GM18520 (cell line): ENCODE data around the gene KCNK5.

Source experiments
- ATAC-seq: cut with Tn5 transposase; IDR thresholded peaks from one replicate; pipeline ENCODE4 v1.9.1; 2021; ENCODE audit not compliant: unreplicated experiment

Gene KCNK5

GRCh38 chr6:39243809-39244208 is 14.5 kb upstream of the KCNK5 start:
- no peak for ATAC-seq

- ATAC-seq, result no peak
These were observed 11.0 kb upstream of the KCNK5 start for GRCh38 chr6:39240155-39240757.

DNA sequence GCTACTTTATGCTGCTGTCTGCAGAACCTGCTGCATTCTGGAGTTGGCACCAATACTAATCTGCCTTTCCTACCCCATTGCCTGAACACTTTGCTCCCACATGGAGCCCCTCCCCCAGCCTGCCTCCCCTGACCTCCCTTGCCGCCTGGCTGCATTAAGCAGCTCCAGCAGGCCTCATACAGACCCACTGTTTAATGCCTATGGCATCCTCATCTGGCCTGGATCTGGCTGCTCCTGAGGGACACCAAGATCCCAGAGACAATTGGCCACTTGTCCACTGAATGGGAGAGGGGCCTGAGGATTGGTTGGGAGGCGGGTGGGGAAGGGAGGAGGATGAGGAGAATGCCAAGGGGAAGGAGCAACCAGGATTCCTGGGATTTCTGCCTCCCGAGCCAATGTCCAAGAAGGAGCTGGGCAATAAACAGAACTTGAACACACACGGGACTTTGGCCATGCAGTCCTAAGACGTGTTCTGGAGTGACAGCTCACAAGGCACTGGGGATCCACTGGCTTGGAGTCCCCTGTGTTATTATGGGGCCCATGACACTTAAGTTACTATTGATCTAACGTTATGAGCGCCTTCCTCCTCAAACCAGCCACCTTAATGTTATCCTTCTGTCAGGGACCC is 10.4 kb upstream of the KCNK5 start:
- no peak for ATAC-seq

DNA sequence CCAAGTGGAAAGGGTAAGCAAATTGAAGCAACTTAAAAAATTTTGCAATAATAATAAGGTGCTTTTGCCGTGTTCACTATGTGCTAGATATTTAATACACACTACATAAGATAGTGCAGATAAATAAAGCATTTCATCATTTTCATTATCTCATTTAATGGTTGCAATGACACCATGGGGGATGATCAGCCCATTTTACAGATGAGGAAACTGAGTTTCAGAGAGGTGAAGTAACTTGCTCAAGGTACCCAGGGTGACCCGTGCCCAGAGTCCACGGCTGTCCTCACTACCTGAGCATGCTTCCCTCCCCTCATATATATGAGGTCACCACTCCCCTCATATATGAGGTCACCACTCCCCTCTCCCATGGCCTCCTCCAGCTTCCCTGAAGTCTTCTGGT is 7.5 kb upstream of the KCNK5 start:
- ATAC-seq, result no peak

GRCh38 chr6:39233333-39233732 is 4.1 kb upstream of the KCNK5 start:
- no peak for ATAC-seq

- ATAC-seq, result no peak
These were observed 2.4 kb upstream of the KCNK5 start for GRCh38 chr6:39231521-39232243.

GRCh38 chr6:39230654-39231035 is 1.4 kb upstream of the KCNK5 start:
- no peak for ATAC-seq

GRCh38 chr6:39228111-39228971 is 934 bp downstream of the KCNK5 start:
- no peak for ATAC-seq

GRCh38 chr6:39227476-39227875 is 1.8 kb downstream of the KCNK5 start:
- ATAC-seq, result no peak

GRCh38 chr6:39226639-39227329 is 2.5 kb downstream of the KCNK5 start:
- ATAC-seq, result no peak

- no peak for ATAC-seq
These were observed 3.3 kb downstream of the KCNK5 start for GRCh38 chr6:39225946-39226437.

- ATAC-seq, result no peak
These were observed 3.7 kb downstream of the KCNK5 start for GRCh38 chr6:39225543-39225942.

GRCh38 chr6:39224523-39225182 is 4.6 kb downstream of the KCNK5 start:
- ATAC-seq, result no peak

DNA sequence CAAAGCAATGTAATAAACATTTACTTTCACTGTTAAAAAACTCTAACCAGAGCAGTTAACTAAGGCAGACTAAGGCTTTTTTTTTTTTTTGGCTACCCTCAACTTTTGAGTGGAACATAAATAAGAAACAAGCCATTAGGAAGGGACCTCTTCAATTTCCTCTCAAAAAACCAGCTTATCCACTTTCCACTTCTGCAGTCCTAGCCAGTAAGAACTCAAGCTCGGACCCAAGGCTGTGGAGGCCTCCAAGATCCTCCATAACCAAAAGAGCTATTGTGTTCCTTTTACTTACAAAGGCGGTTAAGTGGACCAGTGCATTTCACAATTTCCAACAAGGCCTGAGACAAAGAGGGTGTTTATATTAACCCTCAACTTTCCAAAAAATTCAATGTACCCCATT is 5.3 kb downstream of the KCNK5 start:
- no peak for ATAC-seq

DNA sequence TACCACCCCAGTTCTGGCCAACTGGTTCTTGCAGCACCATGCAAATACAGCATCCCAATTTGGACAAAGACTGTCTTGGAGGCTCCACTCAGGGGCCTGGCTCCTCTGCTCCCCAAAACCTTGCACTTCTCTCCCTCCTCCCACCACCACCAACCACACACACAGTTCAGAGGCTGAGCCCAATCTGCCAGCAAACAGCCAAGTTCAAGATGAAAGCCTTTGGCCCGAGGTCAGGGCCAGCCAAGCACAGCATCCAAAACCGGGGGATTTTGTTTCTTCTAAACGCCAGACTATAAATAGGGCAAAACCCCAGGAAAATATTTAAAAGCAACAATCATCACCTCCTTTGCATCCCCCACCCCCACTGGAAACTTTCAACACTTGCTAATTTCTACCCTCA is 5.7 kb downstream of the KCNK5 start:
- no peak for ATAC-seq

GRCh38 chr6:39223061-39223460 is 6.2 kb downstream of the KCNK5 start:
- no peak for ATAC-seq

GRCh38 chr6:39221779-39222641 is 7.3 kb downstream of the KCNK5 start:
- ATAC-seq, result no peak

GRCh38 chr6:39221115-39221514 is 8.2 kb downstream of the KCNK5 start:
- ATAC-seq, result no peak

- no peak for ATAC-seq
These were observed 10.3 kb downstream of the KCNK5 start for GRCh38 chr6:39218868-39219567.
